SK-N-MC (cell line): Measurements from ENCODE around the gene TBC1D1.

Experiments
- EZH2 ChIP-seq: fragments of 200-600 bp; sonication (generic); IDR thresholded peaks from one replicate; pipeline ENCODE4 v1.6.1; 2017; ENCODE audit warnings: antibody characterized with exemption
- POLR2AphosphoS5 ChIP-seq: IDR thresholded peaks from 2 replicates; pipeline ENCODE4 v1.6.1; 2012; ENCODE audit warnings: mild to moderate bottlenecking, low read depth, low read length, borderline replicate concordance

DNA sequence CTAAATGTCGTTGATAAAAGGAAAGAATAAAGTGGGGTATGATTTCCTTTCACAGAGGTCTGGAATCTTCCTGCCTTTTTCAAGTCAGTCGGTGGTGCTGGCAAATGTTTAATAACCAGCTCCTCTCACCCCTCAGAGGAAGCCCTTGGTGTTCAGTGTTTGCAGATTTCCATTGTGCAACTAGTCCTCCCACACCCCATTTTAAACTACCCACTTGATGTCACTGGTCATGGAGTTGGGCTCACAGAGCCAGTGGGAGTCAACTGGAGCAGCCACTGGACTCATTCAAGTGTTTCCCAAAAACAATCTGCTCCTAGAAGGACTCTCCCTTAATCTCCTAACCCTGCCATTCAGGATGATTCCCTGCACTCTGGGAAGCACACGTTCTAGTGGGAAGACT, 218.5 kb downstream of the TBC1D1 start:
- no peak for TF ChIP-seq EZH2
- TF ChIP-seq POLR2AphosphoS5: no peak
